HepG2 (cell line): ENCODE data around the gene TMEM186. TPM values are rescaled to one million over a fixed set of nuclear protein-coding genes. Genes with fewer than 3 reads are reported as not detected.
A peak's percentile ranks its signal among the peaks of the same experiment; 100 is the strongest.

Experiments
- AHDC1 ChIP-seq: sonication (generic); formaldehyde crosslinking; IDR thresholded peaks from 2 replicates; pipeline ENCODE4 v1.5.1; 2020; ENCODE audit warnings: mild to moderate bottlenecking, missing genetic modification reagents, borderline replicate concordance
- ARID5B ChIP-seq: IDR thresholded peaks from 2 replicates; pipeline ENCODE4 v1.4.0; 2020; ENCODE audit warnings: mild to moderate bottlenecking, missing genetic modification reagents
- ELF3 ChIP-seq: IDR thresholded peaks from 2 replicates; pipeline ENCODE4 v1.6.1; 2016; ENCODE audit warnings: missing genetic modification reagents, missing compliant biosample characterization
- ETV6 ChIP-seq: sonication (generic); formaldehyde crosslinking; conservative IDR thresholded peaks from 2 replicates; pipeline ENCODE4 v1.4.0; 2020; ENCODE audit warnings: missing genetic modification reagents
- GATAD2A ChIP-seq: IDR thresholded peaks from 2 replicates; pipeline ENCODE4 v1.6.1; 2016
- MATR3 ChIP-seq: sonication (generic); formaldehyde crosslinking; IDR thresholded peaks from 2 replicates; pipeline ENCODE4 v1.4.0; 2020; ENCODE audit warnings: missing genetic modification reagents
- MXI1 ChIP-seq: IDR thresholded peaks from 3 replicates; pipeline ENCODE4 v1.6.1; 2012; ENCODE audit warnings: low read depth, low read length, inconsistent platforms, borderline replicate concordance
- RARA ChIP-seq: IDR thresholded peaks from 2 replicates; pipeline ENCODE4 v1.6.1; 2016; ENCODE audit warnings: missing genetic modification reagents, missing compliant biosample characterization
- ZHX2 ChIP-seq, 2 experiments: sonication (generic) in 1 of 2; formaldehyde crosslinking in 1 of 2; IDR thresholded peaks; 2 replicates each; pipeline versions ENCODE4 v1.6.1 to v1.9.0; 2014 to 2022; ENCODE audit warnings: antibody characterized with exemption in 1 of 2, borderline replicate concordance in 1 of 2, inconsistent platforms in 1 of 2, low read depth in 1 of 2, missing genetic modification reagents in 1 of 2
- ZNF124 ChIP-seq: sonication (generic); formaldehyde crosslinking; IDR thresholded peaks from 2 replicates; pipeline ENCODE4 v1.4.0; 2020; ENCODE audit warnings: missing genetic modification reagents
- ZNF136 ChIP-seq: sonication (generic); formaldehyde crosslinking; IDR thresholded peaks from 2 replicates; pipeline ENCODE4 v1.8.1; 2022; ENCODE audit warnings: low read depth, mild to moderate bottlenecking, moderate library complexity, missing genetic modification reagents
- ZNF235 ChIP-seq: sonication (generic); formaldehyde crosslinking; IDR thresholded peaks from 2 replicates; pipeline ENCODE4 v1.8.1; 2023; ENCODE audit warnings: mild to moderate bottlenecking, missing genetic modification reagents, borderline replicate concordance
- polyA plus RNA-seq, 8 experiments: library from polyadenylated mRNA; depleted of rRNA in 3 of 8; stranded (reverse) in 7 of 8; unstranded in 1 of 8; fragments of >200 nt; fragmentation: Illumina TruSeq in 4 of 8; extraction: Trizol in 4 of 8; gene quantifications; 2 replicates each; pipeline versions ENCODE4 v1.2.1 to v1.2.3, GENCODE V29; 2011 to 2016; ENCODE audit warnings: low read depth in 4 of 8, missing spikeins in 1 of 8, mixed read lengths in 1 of 8; ENCODE audit not compliant: insufficient read depth in 1 of 8
- total RNA-seq, 5 experiments: library from RNA; depleted of rRNA; stranded (reverse); fragments of >200 nt; fragmentation: Illumina TruSeq; extraction: Trizol; gene quantifications; 2 replicates each; pipeline ENCODE4 v1.2.3, GENCODE V29; 2016; ENCODE audit warnings: low read depth in 1 of 5

The TMEM186 gene
- total and polyA plus RNA-seq, 2 of the 13 experiments (the other 11 are each of a cell fraction or from before 2014, with no cell fraction given): 16.2 to 19.3 TPM

GRCh38 chr16:8751481-8752311 lies 45.7 kb downstream of the TMEM186 start (continued):
- no peak for TF ChIP-seq ZHX2 (IDR thresholded peaks at IDR 0.05; ENCODE audit: low read depth)
- peak; percentile 69; the same call in 1 of the 2 replicates for TF ChIP-seq ZHX2 (CRISPR knock-in tag; IDR thresholded peaks at IDR 0.05; ENCODE audit: borderline replicate concordance)
- TF ChIP-seq ZNF235: no peak
- 0 out of 2 replicates have a peak, but pooled peaks have one; percentile 12 for TF ChIP-seq RARA (CRISPR knock-in tag)
- no peak for TF ChIP-seq ZNF124
- TF ChIP-seq MXI1: no peak
- peak; percentile 44; the same call in 1 of the 2 replicates for TF ChIP-seq ELF3 (CRISPR knock-in tag)
- no peak for TF ChIP-seq ETV6 (CRISPR knock-in tag)
- 0 out of 2 replicates have a peak, but pooled peaks have one; percentile 12 for TF ChIP-seq GATAD2A (CRISPR knock-in tag)
- no peak for TF ChIP-seq MATR3
- TF ChIP-seq AHDC1: peak; percentile 57; the same call in 1 of the 2 replicates
- peak; percentile 49 for TF ChIP-seq ARID5B
- no peak for TF ChIP-seq ZNF136 (CRISPR knock-in tag)
